ENCODE measurements around the gene PGF. TPM values are rescaled to one million over a fixed set of nuclear protein-coding genes. Genes with fewer than 3 reads are reported as not detected.
A peak's percentile ranks its signal among the peaks of the same experiment; 100 is the strongest.

PGF gene
- polyA plus RNA-seq, 2 donors: 2.4 to 2.5 TPM

DNA sequence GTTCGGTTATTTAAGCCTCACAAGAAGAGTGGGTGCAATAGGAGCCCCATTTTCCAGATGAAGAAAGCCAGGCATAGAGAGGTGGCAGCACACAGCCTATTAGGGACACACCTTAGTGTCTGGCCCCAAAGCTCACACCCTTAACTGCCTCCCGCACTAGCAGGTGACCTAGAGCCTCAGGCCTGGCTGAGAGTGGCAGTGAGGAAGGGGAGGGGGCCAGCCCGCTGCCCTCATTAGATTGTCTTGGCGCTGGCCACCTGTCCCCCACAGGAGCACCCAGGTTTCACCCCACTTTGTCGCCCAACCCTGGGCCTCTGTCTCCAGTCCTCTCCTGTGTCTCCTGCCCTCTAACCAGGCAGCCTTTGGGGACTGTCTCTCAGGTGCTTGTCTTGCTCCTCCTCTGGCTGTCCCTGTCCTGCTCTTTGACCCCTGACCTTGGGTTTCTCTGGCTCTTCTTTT lies 18.5 kb upstream of the PGF start:
- Histone ChIP-seq H3K4me3 (ENCODE audit: low read depth in 1 of 2, low read length in 2 of 2) (no peak overlapping the region), H3K27ac (ENCODE audit: low read depth in 2 of 2, low read length in 1 of 2) (no peak overlapping the region), H3K27me3 (ENCODE audit: control insufficient read depth in 1 of 2, insufficient read depth in 2 of 2, low read length in 2 of 2) (no peaks in the 10 kb centered on the region), H3K36me3 (ENCODE audit: control insufficient read depth in 2 of 2, insufficient read depth in 2 of 2, low read length in 1 of 2) (no peaks in the 10 kb centered on the region), H3K4me1 (ENCODE audit: control insufficient read depth in 2 of 2, insufficient read depth in 2 of 2, low read length in 1 of 2) (peaks cover 0 to 7% of the 10 kb centered on the region in 2 donors), H3K9me3 (ENCODE audit: control insufficient read depth in 2 of 2, insufficient read depth in 1 of 2, low read depth in 1 of 2, low read length in 1 of 2) (no peaks in the 10 kb centered on the region)
- 86 to 89% methylated on average over 5 of the region's 5 CpGs for WGBS, 2 donors

DNA sequence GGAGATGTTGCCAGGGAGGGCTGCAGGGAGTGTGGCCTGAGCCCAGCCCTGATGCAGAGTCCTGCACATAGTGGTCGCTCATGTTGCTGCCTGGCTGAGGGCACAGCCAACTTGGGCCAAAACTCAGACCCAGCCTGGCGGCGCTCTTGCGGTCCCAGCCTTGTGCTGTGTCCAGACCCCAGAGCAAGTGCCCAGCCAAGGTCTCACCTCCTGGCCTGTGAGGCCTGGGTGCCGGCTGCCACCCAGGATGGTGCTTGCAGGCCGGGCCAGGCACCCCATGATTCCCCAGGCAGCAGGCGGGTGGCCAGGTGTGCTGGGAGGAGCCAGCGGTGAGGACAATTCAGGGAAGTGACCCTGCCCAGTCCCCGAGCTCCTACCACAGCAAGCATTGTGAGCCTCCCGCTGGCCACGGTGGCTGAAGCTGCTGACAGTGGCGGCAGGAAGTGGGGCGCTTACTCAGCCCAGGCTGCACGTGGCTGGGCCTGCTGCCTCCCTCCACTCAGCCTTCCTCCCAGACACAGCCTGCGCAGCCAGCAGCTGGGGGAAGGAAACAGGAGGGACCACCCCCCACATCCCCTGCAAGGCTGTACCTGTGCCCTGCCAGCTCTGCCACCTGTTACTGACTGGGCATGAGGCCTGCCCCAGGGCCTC lies 17.7 kb upstream of the PGF start:
- Histone ChIP-seq H3K9me3 (ENCODE audit: control insufficient read depth in 2 of 2, insufficient read depth in 1 of 2, low read depth in 1 of 2, low read length in 1 of 2) (no peaks in the 10 kb centered on the region), H3K36me3 (ENCODE audit: control insufficient read depth in 2 of 2, insufficient read depth in 2 of 2, low read length in 1 of 2) (no peaks in the 10 kb centered on the region), H3K4me3 (ENCODE audit: low read depth in 1 of 2, low read length in 2 of 2) (no peak overlapping the region), H3K4me1 (ENCODE audit: control insufficient read depth in 2 of 2, insufficient read depth in 2 of 2, low read length in 1 of 2) (peaks cover 0 to 7% of the 10 kb centered on the region in 2 donors), H3K27ac (ENCODE audit: low read depth in 2 of 2, low read length in 1 of 2) (peak overlapping the region in 1 of 2 donors; percentile 15), H3K27me3 (ENCODE audit: control insufficient read depth in 1 of 2, insufficient read depth in 2 of 2, low read length in 2 of 2) (no peaks in the 10 kb centered on the region)
- WGBS, 2 donors: 76 to 80% methylated on average over 15 of the region's 15 CpGs

DNA sequence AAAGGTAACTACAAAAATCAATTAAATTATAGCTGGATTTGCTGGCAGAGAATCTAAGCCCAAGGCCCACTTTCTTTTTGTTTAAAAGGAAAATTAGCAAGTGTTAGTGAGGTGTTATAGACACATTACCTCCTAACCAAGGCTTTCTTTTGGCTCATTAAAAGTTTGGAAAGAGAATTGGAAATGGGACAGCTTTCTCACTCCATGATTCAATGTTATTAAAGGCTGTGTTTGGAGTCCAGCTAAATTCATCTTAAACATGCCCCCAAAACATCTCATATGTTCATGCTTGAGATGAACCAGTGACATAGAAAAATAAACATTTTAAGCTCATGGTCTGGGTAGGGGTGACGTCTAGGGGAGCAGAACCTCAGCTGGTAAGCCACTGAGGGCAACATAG lies 13.4 kb upstream of the PGF start:
- no peaks in the 10 kb centered on the region for H3K9me3 ChIP-seq (ENCODE audit: control insufficient read depth in 2 of 2, insufficient read depth in 1 of 2, low read depth in 1 of 2, low read length in 1 of 2)
- H3K4me3 ChIP-seq (ENCODE audit: low read depth in 1 of 2, low read length in 2 of 2): no peak overlapping the region
- H3K27me3 ChIP-seq (ENCODE audit: control insufficient read depth in 1 of 2, insufficient read depth in 2 of 2, low read length in 2 of 2): no peaks in the 10 kb centered on the region
- H3K4me1 ChIP-seq (ENCODE audit: control insufficient read depth in 2 of 2, insufficient read depth in 2 of 2, low read length in 1 of 2): peaks cover 0 to 5% of the 10 kb centered on the region in 2 donors
- 35 to 45% methylated on average over 1 of the region's 1 CpG for WGBS, 2 donors
- no peak overlapping the region for H3K27ac ChIP-seq (ENCODE audit: low read depth in 2 of 2, low read length in 1 of 2)
- H3K36me3 ChIP-seq (ENCODE audit: control insufficient read depth in 2 of 2, insufficient read depth in 2 of 2, low read length in 1 of 2): no peaks in the 10 kb centered on the region

DNA sequence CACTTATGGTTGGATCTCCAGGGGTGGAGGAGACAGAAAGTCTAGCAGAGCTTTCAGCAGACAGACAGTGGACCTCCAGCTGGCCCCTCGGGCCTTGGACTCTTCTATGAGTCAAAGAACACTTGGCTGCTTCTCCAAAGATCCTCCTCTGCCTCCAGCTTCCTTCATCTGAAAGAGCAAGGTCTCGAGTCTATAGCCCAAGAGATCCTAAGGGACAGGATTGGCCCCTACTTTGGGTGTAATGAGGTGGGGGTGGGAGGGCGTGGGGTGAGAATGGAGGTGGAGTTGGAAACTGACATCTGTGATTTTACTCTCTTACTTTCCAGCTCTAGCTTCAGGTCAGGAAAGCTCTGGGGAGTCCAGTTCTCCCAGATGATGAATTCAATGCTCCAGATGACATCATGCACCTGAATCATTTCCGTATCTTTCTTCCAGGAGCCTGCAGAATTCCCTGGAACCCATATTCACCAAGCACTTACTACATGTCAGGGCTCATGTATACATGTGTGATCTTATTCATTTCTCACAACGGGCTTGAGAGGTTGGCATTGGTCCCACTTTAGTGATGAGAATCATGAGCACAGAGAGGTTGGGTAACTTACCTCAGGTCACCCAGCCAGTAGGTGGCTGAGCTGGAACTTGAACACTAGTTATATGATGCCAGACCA lies 10.2 kb upstream of the PGF start:
- no peak overlapping the region for H3K4me3 ChIP-seq (ENCODE audit: low read depth in 1 of 2, low read length in 2 of 2)
- no peaks in the 10 kb centered on the region for H3K36me3 ChIP-seq (ENCODE audit: control insufficient read depth in 2 of 2, insufficient read depth in 2 of 2, low read length in 1 of 2)
- H3K27me3 ChIP-seq (ENCODE audit: control insufficient read depth in 1 of 2, insufficient read depth in 2 of 2, low read length in 2 of 2): no peaks in the 10 kb centered on the region
- WGBS, 2 donors: 48 to 64% methylated on average over 5 of the region's 5 CpGs
- peaks cover 0 to 4% of the 10 kb centered on the region in 2 donors for H3K4me1 ChIP-seq (ENCODE audit: control insufficient read depth in 2 of 2, insufficient read depth in 2 of 2, low read length in 1 of 2)
- H3K27ac ChIP-seq (ENCODE audit: low read depth in 2 of 2, low read length in 1 of 2): no peak overlapping the region
- no peaks in the 10 kb centered on the region for H3K9me3 ChIP-seq (ENCODE audit: control insufficient read depth in 2 of 2, insufficient read depth in 1 of 2, low read depth in 1 of 2, low read length in 1 of 2)

DNA sequence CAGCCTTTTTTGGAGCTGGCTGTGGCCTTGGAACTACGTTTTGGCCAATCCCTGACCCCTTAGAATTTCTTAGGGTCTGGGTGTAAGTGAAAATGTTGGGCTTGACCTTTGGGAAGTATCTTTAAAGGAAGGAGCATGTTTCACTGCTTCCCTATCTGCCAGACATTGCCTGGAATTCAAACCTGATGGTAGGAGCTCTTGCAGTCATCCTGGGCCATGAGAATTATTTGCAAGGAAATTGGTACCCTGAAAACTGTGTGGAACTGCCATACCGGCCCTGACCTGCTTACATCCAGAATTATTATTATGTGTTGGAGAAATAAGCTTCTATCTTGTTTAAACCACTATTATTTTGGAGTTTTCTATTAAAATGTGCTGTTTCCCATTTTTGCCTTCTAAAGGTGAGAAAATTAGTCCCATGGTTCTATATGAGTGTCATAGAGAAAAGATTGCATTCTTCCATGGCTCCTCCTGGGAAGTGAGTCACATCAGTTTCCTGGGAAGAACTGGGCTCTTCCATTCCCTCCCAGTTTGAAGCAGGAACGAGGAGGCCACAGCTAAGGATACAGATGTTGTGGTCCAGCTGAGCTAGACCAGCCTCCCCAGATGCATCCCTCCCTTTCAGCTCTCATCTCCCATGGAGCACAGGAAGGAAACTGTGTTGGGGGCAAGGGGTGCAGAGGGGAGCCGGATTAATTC lies 9.5 kb upstream of the PGF start:
- H3K27me3 ChIP-seq (ENCODE audit: control insufficient read depth in 1 of 2, insufficient read depth in 2 of 2, low read length in 2 of 2): no peaks in the 10 kb centered on the region
- 53 to 67% methylated on average over 4 of the region's 4 CpGs for WGBS, 2 donors
- no peaks in the 10 kb centered on the region for H3K9me3 ChIP-seq (ENCODE audit: control insufficient read depth in 2 of 2, insufficient read depth in 1 of 2, low read depth in 1 of 2, low read length in 1 of 2)
- peaks cover 0 to 4% of the 10 kb centered on the region in 2 donors for H3K4me1 ChIP-seq (ENCODE audit: control insufficient read depth in 2 of 2, insufficient read depth in 2 of 2, low read length in 1 of 2)
- no peak overlapping the region for H3K4me3 ChIP-seq (ENCODE audit: low read depth in 1 of 2, low read length in 2 of 2)
- no peaks in the 10 kb centered on the region for H3K36me3 ChIP-seq (ENCODE audit: control insufficient read depth in 2 of 2, insufficient read depth in 2 of 2, low read length in 1 of 2)
- H3K27ac ChIP-seq (ENCODE audit: low read depth in 2 of 2, low read length in 1 of 2): no peak overlapping the region

DNA sequence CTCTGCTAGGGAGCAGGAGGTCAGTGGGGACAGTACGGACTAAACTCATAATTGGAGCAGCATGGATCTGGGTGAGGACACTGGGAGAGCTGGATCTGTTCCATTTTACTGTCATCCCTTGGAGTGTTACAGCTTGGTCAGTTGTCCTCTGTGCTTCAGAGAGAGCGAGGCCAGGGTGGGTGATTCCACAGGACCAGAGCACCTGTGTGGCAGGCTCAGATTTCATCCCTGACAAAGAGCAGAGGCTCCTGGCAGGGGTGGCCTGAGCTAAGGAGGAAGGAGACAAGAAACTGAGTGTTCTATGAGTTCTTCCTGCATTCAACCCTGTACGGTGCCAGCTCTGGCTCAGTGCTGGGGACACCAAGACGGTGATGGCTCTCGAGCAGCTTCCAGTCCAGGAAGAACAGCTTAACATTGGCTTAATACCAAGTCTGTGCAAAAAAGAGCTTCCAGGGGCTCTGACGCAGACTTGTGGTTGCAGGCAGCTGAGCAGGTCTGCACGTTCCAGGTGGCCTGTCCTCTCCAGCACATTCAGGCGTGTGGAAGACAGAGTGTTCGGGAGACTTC lies 8.4 kb upstream of the PGF start:
- Histone ChIP-seq H3K27me3 (ENCODE audit: control insufficient read depth in 1 of 2, insufficient read depth in 2 of 2, low read length in 2 of 2) (no peaks in the 10 kb centered on the region), H3K9me3 (ENCODE audit: control insufficient read depth in 2 of 2, insufficient read depth in 1 of 2, low read depth in 1 of 2, low read length in 1 of 2) (no peaks in the 10 kb centered on the region), H3K27ac (ENCODE audit: low read depth in 2 of 2, low read length in 1 of 2) (no peak overlapping the region), H3K36me3 (ENCODE audit: control insufficient read depth in 2 of 2, insufficient read depth in 2 of 2, low read length in 1 of 2) (no peaks in the 10 kb centered on the region), H3K4me1 (ENCODE audit: control insufficient read depth in 2 of 2, insufficient read depth in 2 of 2, low read length in 1 of 2) (peaks cover 0 to 4% of the 10 kb centered on the region in 2 donors), H3K4me3 (ENCODE audit: low read depth in 1 of 2, low read length in 2 of 2) (no peak overlapping the region)
- 39 to 50% methylated on average over 9 of the region's 9 CpGs for WGBS, 2 donors

DNA sequence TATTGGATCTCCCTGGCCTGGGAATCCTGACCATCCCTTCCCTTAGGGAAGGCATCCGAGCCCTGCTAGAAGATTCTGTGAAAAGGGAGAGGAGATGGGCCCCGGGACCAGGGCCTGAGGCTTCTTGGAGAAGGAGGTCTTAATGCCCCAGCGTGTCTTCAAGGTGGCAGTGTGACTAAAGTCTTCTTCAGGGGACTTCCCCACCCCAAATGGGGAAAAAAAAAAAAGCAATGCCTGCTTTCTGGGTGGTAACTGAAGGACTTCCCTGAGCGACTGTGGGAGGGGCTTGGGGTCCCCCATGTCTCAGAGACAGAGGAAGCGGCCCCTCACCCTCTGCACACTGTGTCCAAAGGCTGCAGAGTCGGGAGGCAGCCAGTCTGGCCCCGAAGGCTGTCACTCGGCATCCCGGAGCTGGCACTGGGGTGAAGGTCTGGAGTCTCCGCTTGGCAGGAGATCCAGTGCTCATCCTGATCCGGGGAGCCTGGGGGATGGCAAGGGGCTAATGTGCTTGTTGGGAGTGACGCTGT lies 7.8 kb upstream of the PGF start:
- no peaks in the 10 kb centered on the region for H3K27me3 ChIP-seq (ENCODE audit: control insufficient read depth in 1 of 2, insufficient read depth in 2 of 2, low read length in 2 of 2)
- no peaks in the 10 kb centered on the region for H3K36me3 ChIP-seq (ENCODE audit: control insufficient read depth in 2 of 2, insufficient read depth in 2 of 2, low read length in 1 of 2)
- no peak overlapping the region for H3K4me3 ChIP-seq (ENCODE audit: low read depth in 1 of 2, low read length in 2 of 2)
- H3K4me1 ChIP-seq (ENCODE audit: control insufficient read depth in 2 of 2, insufficient read depth in 2 of 2, low read length in 1 of 2): peaks cover 0 to 4% of the 10 kb centered on the region in 2 donors
- 63 to 75% methylated on average over 12 of the region's 12 CpGs for WGBS, 2 donors
- no peak overlapping the region for H3K27ac ChIP-seq (ENCODE audit: low read depth in 2 of 2, low read length in 1 of 2)
- no peaks in the 10 kb centered on the region for H3K9me3 ChIP-seq (ENCODE audit: control insufficient read depth in 2 of 2, insufficient read depth in 1 of 2, low read depth in 1 of 2, low read length in 1 of 2)

DNA sequence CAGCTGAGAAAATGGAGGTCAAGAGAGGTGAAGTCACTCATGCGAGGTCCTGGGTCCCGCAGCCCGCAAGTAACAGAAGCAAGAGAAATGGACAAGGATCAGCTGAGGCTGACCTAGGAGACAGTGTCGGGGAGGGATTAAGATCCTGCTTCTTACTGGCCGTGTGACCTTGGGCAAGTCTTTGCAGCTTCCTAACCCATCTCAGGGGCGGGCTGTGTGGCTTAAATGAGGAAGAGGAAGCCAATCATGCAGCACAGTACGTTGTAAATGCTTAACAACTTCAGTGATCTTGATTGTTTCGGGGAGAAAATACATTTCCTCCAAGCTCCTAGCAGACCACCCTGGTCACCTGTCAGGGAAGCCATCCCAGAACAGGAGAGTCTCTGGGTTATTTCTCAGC lies 7.1 kb upstream of the PGF start:
- Histone ChIP-seq H3K27ac (ENCODE audit: low read depth in 2 of 2, low read length in 1 of 2) (no peak overlapping the region), H3K36me3 (ENCODE audit: control insufficient read depth in 2 of 2, insufficient read depth in 2 of 2, low read length in 1 of 2) (no peaks in the 10 kb centered on the region), H3K4me1 (ENCODE audit: control insufficient read depth in 2 of 2, insufficient read depth in 2 of 2, low read length in 1 of 2) (peaks cover 0 to 4% of the 10 kb centered on the region in 2 donors), H3K27me3 (ENCODE audit: control insufficient read depth in 1 of 2, insufficient read depth in 2 of 2, low read length in 2 of 2) (no peaks in the 10 kb centered on the region), H3K4me3 (ENCODE audit: low read depth in 1 of 2, low read length in 2 of 2) (no peak overlapping the region), H3K9me3 (ENCODE audit: control insufficient read depth in 2 of 2, insufficient read depth in 1 of 2, low read depth in 1 of 2, low read length in 1 of 2) (no peaks in the 10 kb centered on the region)
- WGBS, 2 donors: 73 to 75% methylated on average over 8 of the region's 8 CpGs

DNA sequence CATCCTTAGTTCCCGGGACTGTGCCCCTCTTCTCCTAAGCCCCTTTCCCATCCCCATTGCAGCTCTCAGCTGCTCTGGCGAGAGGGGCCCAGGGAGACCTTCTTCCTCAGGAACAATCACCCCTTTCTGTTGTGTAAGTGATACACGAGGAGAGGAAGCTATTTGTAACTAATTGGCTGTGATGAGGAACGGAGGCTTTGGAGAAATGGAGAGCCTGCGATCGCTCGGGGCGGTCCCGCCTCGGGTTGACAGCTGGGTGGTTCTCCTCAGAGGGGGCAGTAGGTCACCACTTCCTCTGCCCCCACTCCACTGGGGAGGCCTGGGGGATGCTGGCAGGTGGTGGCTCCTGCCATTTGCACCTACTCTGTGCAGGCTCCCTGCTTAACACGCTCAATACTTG lies 6.6 kb upstream of the PGF start:
- WGBS, 2 donors: 80 to 86% methylated on average over 11 of the region's 11 CpGs

More for the DNA sequence above, 6.6 kb upstream of the PGF start:
- Histone ChIP-seq H3K9me3 (ENCODE audit: control insufficient read depth in 2 of 2, insufficient read depth in 1 of 2, low read depth in 1 of 2, low read length in 1 of 2) (no peaks in the 10 kb centered on the region), H3K4me1 (ENCODE audit: control insufficient read depth in 2 of 2, insufficient read depth in 2 of 2, low read length in 1 of 2) (peaks cover 0 to 4% of the 10 kb centered on the region in 2 donors), H3K27ac (ENCODE audit: low read depth in 2 of 2, low read length in 1 of 2) (no peak overlapping the region), H3K4me3 (ENCODE audit: low read depth in 1 of 2, low read length in 2 of 2) (no peak overlapping the region), H3K27me3 (ENCODE audit: control insufficient read depth in 1 of 2, insufficient read depth in 2 of 2, low read length in 2 of 2) (no peaks in the 10 kb centered on the region), H3K36me3 (ENCODE audit: control insufficient read depth in 2 of 2, insufficient read depth in 2 of 2, low read length in 1 of 2) (no peaks in the 10 kb centered on the region)
